ENCODE data around the gene TTBK2.

DNA sequence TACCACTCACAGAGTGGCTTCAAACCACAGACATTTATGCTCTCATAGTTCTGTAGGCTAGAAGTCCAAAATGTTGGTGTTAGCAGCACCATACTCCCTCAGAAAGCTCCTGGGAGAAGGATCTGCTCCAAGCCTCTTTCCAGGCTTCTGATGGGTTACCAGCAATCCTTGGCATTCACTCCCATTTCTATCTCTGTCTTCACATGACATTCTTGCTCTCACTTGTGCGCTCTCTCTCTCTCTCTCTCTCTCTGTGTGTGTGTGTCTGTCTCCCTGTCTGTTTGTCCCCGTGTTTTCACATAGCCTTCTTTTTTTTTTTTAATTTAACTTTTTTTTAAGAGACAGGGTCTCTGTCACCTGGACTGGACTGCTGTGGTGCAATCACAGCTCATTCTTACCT lies 209.9 kb downstream of the TTBK2 start:
- TF ChIP-seq, protein P1, sequence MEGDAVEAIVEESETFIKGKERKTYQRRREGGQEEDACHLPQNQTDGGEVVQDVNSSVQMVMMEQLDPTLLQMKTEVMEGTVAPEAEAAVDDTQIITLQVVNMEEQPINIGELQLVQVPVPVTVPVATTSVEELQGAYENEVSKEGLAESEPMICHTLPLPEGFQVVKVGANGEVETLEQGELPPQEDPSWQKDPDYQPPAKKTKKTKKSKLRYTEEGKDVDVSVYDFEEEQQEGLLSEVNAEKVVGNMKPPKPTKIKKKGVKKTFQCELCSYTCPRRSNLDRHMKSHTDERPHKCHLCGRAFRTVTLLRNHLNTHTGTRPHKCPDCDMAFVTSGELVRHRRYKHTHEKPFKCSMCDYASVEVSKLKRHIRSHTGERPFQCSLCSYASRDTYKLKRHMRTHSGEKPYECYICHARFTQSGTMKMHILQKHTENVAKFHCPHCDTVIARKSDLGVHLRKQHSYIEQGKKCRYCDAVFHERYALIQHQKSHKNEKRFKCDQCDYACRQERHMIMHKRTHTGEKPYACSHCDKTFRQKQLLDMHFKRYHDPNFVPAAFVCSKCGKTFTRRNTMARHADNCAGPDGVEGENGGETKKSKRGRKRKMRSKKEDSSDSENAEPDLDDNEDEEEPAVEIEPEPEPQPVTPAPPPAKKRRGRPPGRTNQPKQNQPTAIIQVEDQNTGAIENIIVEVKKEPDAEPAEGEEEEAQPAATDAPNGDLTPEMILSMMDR (IDR thresholded peaks at IDR 0.05) = no peak
- TF ChIP-seq POLR2AphosphoS5 (IDR thresholded peaks at IDR 0.05) = no peak

Data from transverse colon (tissue), 4 donors.